CD14-positive monocyte (primary cell): Measurements from ENCODE around the gene DNAAF9. TPM values are rescaled to one million over a fixed set of nuclear protein-coding genes. Genes with fewer than 3 reads are reported as not detected.

Source experiments
- DNase-seq, 3 donors: peaks; one replicate each; pipeline ENCODE4 v3.0.0-alpha.2; 2011 to 2022
- H2AFZ ChIP-seq: 2 replicates; pipeline ENCODE4 v1.6.0; 2012; ENCODE audit warnings: mild to moderate bottlenecking, low read depth, low read length, inconsistent platforms; ENCODE audit not compliant: insufficient read depth, poor library complexity, severe bottlenecking
- H3K27ac ChIP-seq, 2 donors: 1 replicate in 1 of 2; 2 replicates in 1 of 2; pipeline ENCODE4 v1.5.1; 2012 to 2013; ENCODE audit warnings: low read length in 2 of 2, control low read depth in 1 of 2, inconsistent platforms in 1 of 2, low read depth in 1 of 2, mild to moderate bottlenecking in 1 of 2
- H3K27me3 ChIP-seq, 2 donors: one replicate each; pipeline versions ENCODE4 v1.6.0 to v1.6.1; 2011 to 2013; ENCODE audit warnings: low read length in 2 of 2; ENCODE audit not compliant: control insufficient read depth in 2 of 2, insufficient read depth in 2 of 2
- H3K36me3 ChIP-seq, 2 donors: replicated peaks in 1 of 2; 1 replicate in 1 of 2; 2 replicates in 1 of 2; pipeline versions ENCODE4 v1.5.1 to v1.6.1; 2012 to 2013; ENCODE audit warnings: low read length in 2 of 2, control low read depth in 1 of 2, inconsistent platforms in 1 of 2, mild to moderate bottlenecking in 1 of 2; ENCODE audit not compliant: insufficient read depth in 2 of 2, control insufficient read depth in 1 of 2
- H3K4me1 ChIP-seq, 2 donors: 1 replicate in 1 of 2; 2 replicates in 1 of 2; pipeline versions ENCODE4 v1.5.1 to v1.6.1; 2012 to 2013; ENCODE audit warnings: low read length in 2 of 2, control low read depth in 1 of 2, inconsistent platforms in 1 of 2, mild to moderate bottlenecking in 1 of 2, moderate library complexity in 1 of 2; ENCODE audit not compliant: insufficient read depth in 2 of 2, control insufficient read depth in 1 of 2
- H3K4me2 ChIP-seq: replicated peaks from 2 replicates; pipeline ENCODE3; 2012; ENCODE audit warnings: low read length, moderate library complexity, mild to moderate bottlenecking; ENCODE audit not compliant: poor library complexity, severe bottlenecking; ENCODE audit errors: extremely low read depth
- H3K4me3 ChIP-seq, 3 experiments: fragments of 200-600 bp in 1 of 3; sonication (generic) in 1 of 3; replicated peaks in 1 of 3; 1 replicate in 2 of 3; 2 replicates in 1 of 3; pipeline ENCODE4 v1.5.1; 2011 to 2013; ENCODE audit warnings: low read length in 3 of 3, mild to moderate bottlenecking in 3 of 3, control low read depth in 2 of 3, low read depth in 2 of 3, inconsistent platforms in 1 of 3, moderate library complexity in 1 of 3
- H3K79me2 ChIP-seq: 2 replicates; pipeline ENCODE4 v1.6.0; 2012; ENCODE audit warnings: mild to moderate bottlenecking, control low read depth, inconsistent platforms, low read length, moderate library complexity; ENCODE audit not compliant: insufficient read depth
- H3K9ac ChIP-seq: 2 replicates; pipeline ENCODE4 v1.6.0; 2017; ENCODE audit warnings: low read length, mild to moderate bottlenecking; ENCODE audit not compliant: insufficient read depth, poor library complexity, severe bottlenecking
- H3K9me3 ChIP-seq, 2 donors: replicated peaks in 1 of 2; 1 replicate in 1 of 2; 2 replicates in 1 of 2; pipeline versions ENCODE4 v1.5.1 to v1.6.1; 2012 to 2013; ENCODE audit warnings: low read length in 2 of 2, control low read depth in 1 of 2; ENCODE audit not compliant: control insufficient read depth in 1 of 2, insufficient read depth in 1 of 2
- H4K20me1 ChIP-seq: 2 replicates; pipeline ENCODE4 v1.6.0; 2012; ENCODE audit warnings: mild to moderate bottlenecking, low read length, control low read depth, moderate library complexity; ENCODE audit not compliant: insufficient read depth
- H3K27ac Mint-ChIP-seq, 7 donors: one replicate each; pipeline ENCODE4 v1.8.0; 2020; ENCODE audit warnings: mild to moderate bottlenecking in 7 of 7, mixed read lengths in 7 of 7, moderate library complexity in 6 of 7, inconsistent platforms in 2 of 7
- H3K27me3 Mint-ChIP-seq, 3 donors: one replicate each; pipeline ENCODE4 v1.8.0; 2021 to 2022; ENCODE audit warnings: low read depth in 3 of 3, mild to moderate bottlenecking in 3 of 3, mixed read lengths in 3 of 3, moderate library complexity in 3 of 3, inconsistent platforms in 1 of 3
- H3K36me3 Mint-ChIP-seq, 2 donors: one replicate each; pipeline ENCODE4 v1.8.0; 2020; ENCODE audit warnings: mixed read lengths in 2 of 2, inconsistent platforms in 1 of 2, mild to moderate bottlenecking in 1 of 2
- H3K4me1 Mint-ChIP-seq: one replicate; pipeline ENCODE4 v1.8.0; 2020; ENCODE audit warnings: mild to moderate bottlenecking, mixed read lengths
- H3K4me3 Mint-ChIP-seq, 2 donors: one replicate each; pipeline ENCODE4 v1.8.0; 2020; ENCODE audit warnings: mild to moderate bottlenecking in 2 of 2, mixed read lengths in 2 of 2, moderate library complexity in 1 of 2
- H3K9me3 Mint-ChIP-seq, 7 donors: one replicate each; pipeline ENCODE4 v1.8.0; 2020 to 2022; ENCODE audit warnings: mixed read lengths in 7 of 7, mild to moderate bottlenecking in 6 of 7, moderate library complexity in 6 of 7, inconsistent platforms in 2 of 7
- WGBS: methylation state at CpG from one replicate; pipeline ENCODE4 v1.1.5; 2013; ENCODE audit warnings: missing lambda C conversion rate; ENCODE audit not compliant: insufficient coverage; 5-methylcytosine and 5-hydroxymethylcytosine counted together
- intact Hi-C, 2 donors: fragments of 100-400 bp; cut with micrococcal nuclease; formaldehyde crosslinking; loops; one replicate each; pipeline versions ENCODE4 v1.15.0 to v1.15.1; 2023
- polyA plus RNA-seq, 3 donors: library from polyadenylated mRNA; depleted of rRNA in 1 of 3; unstranded in 2 of 3; stranded (reverse) in 1 of 3; fragments of 300-500 nt in 2 of 3; fragments of >200 nt in 1 of 3; fragmentation: Illumina TruSeq in 2 of 3; gene quantifications; 1 replicate in 2 of 3; 2 replicates in 1 of 3; pipeline ENCODE4 v1.2.3, GENCODE V29; 2012 to 2021
- TF ChIP-seq, protein P1 (sequence below): fragments of 200-600 bp; IDR thresholded peaks from one replicate; pipeline ENCODE4 v1.8.0; 2022; ENCODE audit warnings: antibody characterized with exemption, mild to moderate bottlenecking

Gene DNAAF9
- polyA plus RNA-seq, 3 donors, result 0.53 to 10.8 (median 1.2) TPM

DNA sequence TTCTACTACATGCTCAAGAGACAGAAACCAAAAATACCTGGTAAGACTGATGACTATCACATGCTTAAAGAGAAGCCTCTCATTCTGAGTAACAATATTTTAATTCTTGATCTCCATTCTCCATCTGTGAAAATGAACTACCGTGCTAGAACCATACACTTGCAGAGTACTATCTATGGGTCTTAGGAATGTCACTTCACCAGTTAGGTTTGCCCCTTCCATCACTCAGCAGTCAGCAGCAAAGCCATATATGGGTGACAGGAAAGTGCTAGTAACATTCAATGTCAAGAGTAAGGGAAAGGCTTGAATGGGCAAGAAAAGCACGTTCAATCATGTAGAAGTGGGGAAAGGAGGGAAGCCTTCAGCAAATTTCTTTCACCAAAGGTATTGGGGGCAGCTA is 2.3 kb downstream of the DNAAF9 start:
- peaks cover 73% of the 10 kb centered on the region for H3K79me2 ChIP-seq
- Mint-ChIP-seq H3K4me1 (peaks cover 46% of the 10 kb centered on the region), H3K4me3 (no peak overlapping the region), H3K27ac (no peak overlapping the region), H3K9me3 (peaks cover 0 to 1% (median 0%) of the 10 kb centered on the region in 7 donors), H3K27me3 (peaks cover 0 to 2% (median 0%) of the 10 kb centered on the region in 3 donors), H3K36me3 (peaks cover 2 to 13% of the 10 kb centered on the region in 2 donors)
- no peak overlapping the region for H3K27ac ChIP-seq
- H3K9ac ChIP-seq, result no peak overlapping the region
- H3K9me3 ChIP-seq, result no peaks in the 10 kb centered on the region
- H4K20me1 ChIP-seq, result peaks cover 55% of the 10 kb centered on the region
- no peak for DNase-seq
- no peaks in the 10 kb centered on the region for H3K36me3 ChIP-seq
- no CpG with 5 or more reads among the region's 2 CpGs for WGBS
- H3K4me2 ChIP-seq, result peak overlapping the region; percentile 6
- H3K27me3 ChIP-seq, result no peaks in the 10 kb centered on the region
- H3K4me1 ChIP-seq, result peaks cover 35 to 45% of the 10 kb centered on the region in 2 donors
- TF ChIP-seq, protein P1, sequence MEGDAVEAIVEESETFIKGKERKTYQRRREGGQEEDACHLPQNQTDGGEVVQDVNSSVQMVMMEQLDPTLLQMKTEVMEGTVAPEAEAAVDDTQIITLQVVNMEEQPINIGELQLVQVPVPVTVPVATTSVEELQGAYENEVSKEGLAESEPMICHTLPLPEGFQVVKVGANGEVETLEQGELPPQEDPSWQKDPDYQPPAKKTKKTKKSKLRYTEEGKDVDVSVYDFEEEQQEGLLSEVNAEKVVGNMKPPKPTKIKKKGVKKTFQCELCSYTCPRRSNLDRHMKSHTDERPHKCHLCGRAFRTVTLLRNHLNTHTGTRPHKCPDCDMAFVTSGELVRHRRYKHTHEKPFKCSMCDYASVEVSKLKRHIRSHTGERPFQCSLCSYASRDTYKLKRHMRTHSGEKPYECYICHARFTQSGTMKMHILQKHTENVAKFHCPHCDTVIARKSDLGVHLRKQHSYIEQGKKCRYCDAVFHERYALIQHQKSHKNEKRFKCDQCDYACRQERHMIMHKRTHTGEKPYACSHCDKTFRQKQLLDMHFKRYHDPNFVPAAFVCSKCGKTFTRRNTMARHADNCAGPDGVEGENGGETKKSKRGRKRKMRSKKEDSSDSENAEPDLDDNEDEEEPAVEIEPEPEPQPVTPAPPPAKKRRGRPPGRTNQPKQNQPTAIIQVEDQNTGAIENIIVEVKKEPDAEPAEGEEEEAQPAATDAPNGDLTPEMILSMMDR, result no peak
- no peak overlapping the region for H3K4me3 ChIP-seq
- H2AFZ ChIP-seq, result no peak overlapping the region
- intact Hi-C loops, result loop anchor here in 1 of 2 donors (5.0 kb wide), 2 partner anchors 67 to 152 kb away; partner anchors contain the start of gene ATRN

DNA sequence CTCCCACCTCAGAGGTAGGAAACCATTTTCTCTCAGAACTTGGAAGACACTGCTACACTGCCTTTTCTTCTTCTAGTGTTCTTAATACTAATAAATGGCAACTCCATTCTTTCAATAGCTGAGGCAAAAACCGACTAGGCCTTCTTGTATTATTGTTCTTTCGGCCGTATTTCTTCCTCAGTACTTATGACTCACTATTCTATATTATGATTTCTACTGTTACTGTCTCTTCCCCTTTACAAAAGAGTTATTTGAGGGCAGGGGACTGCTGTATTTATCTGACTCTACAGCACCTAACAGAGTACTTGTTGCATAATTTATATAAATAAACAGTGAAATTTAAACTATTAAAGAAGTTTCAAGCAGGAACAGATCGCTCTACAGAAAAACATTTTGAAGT is 3.1 kb downstream of the DNAAF9 start:
- H4K20me1 ChIP-seq, result peaks cover 62% of the 10 kb centered on the region
- H3K27ac ChIP-seq, result no peak overlapping the region
- H3K27me3 ChIP-seq, result no peaks in the 10 kb centered on the region
- H3K4me3 ChIP-seq, result no peak overlapping the region
- no peak overlapping the region for H3K9ac ChIP-seq
- H3K9me3 Mint-ChIP-seq, result peaks cover 0 to 1% (median 0%) of the 10 kb centered on the region in 7 donors
- H3K4me1 ChIP-seq, result peaks cover 35 to 45% of the 10 kb centered on the region in 2 donors
- H3K4me3 Mint-ChIP-seq, result no peak overlapping the region
- no CpG with 5 or more reads among the region's 4 CpGs for WGBS
- peaks cover 2 to 15% of the 10 kb centered on the region in 2 donors for H3K36me3 Mint-ChIP-seq
- H2AFZ ChIP-seq, result no peak overlapping the region
- H3K79me2 ChIP-seq, result peaks cover 80% of the 10 kb centered on the region
- H3K4me2 ChIP-seq, result no peak overlapping the region
- H3K36me3 ChIP-seq, result no peaks in the 10 kb centered on the region
- H3K27ac Mint-ChIP-seq, result peak overlapping the region in 1 of 7 donors; percentile 74
- no peaks in the 10 kb centered on the region for H3K9me3 ChIP-seq
- H3K4me1 Mint-ChIP-seq, result peaks cover 46% of the 10 kb centered on the region
- peak in 2 of 3 donors; percentile 9 to 24 for DNase-seq
- TF ChIP-seq, protein P1, result no peak
- H3K27me3 Mint-ChIP-seq, result peaks cover 0 to 2% (median 0%) of the 10 kb centered on the region in 3 donors
- intact Hi-C loops, result no loop called here
